ENCODE data around the gene LOC101059915.
"Not testable (repeated sequence)": the region's sequence is repeated elsewhere in the genome, so short reads cannot be mapped to it uniquely, and the experiment has no call there.

GRCh38 chrX:71696641-71697465 is 29.5 kb downstream of the LOC101059915 start:
- TF ChIP-seq CTCF (IDR thresholded peaks at IDR 0.05; ENCODE audit: insufficient read depth, low read length, poor library complexity, severe bottlenecking); EZH2phosphoT487 (conservative IDR thresholded peaks at IDR 0.05; ENCODE audit: low read length): not testable (repeated sequence)

Data from SU-DHL-6 (cell line).